ENCODE results near the gene HTR6. TPM values are rescaled to one million over a fixed set of nuclear protein-coding genes. Genes with fewer than 3 reads are reported as not detected.

Gene HTR6
- total RNA-seq, 2 experiments from 2014 or later = not detected

- Histone ChIP-seq H3K36me3 (ENCODE audit: insufficient read depth, low read length) (no peaks in the 10 kb centered on the region), H2AFZ (ENCODE audit: low read length) (no peak overlapping the region), H3K4me1 (ENCODE audit: insufficient read depth, low read length, poor library complexity, severe bottlenecking) (no peaks in the 10 kb centered on the region), H3K9me3 (ENCODE audit: low read length) (no peaks in the 10 kb centered on the region), H3K4me2 (ENCODE audit: low read length) (no peak overlapping the region), H3K79me2 (ENCODE audit: insufficient read depth, low read depth, low read length) (no peaks in the 10 kb centered on the region), H3K27ac (ENCODE audit: low read depth, low read length, poor library complexity, severe bottlenecking) (no peak overlapping the region), H3K4me3 (ENCODE audit: low read depth, low read length, poor library complexity, severe bottlenecking) (no peak overlapping the region), H4K20me1 (ENCODE audit: insufficient read depth, low read length) (no peaks in the 10 kb centered on the region), H3K9me2 (ENCODE audit: insufficient read depth, low read length) (no peaks in the 10 kb centered on the region)
- no peak for DNase-seq (ENCODE audit: low spot score)
- POLR2A ChIA-PET = no interaction called here
- CTCF ChIA-PET (ENCODE audit: unreplicated experiment) = interaction anchor here (0.6 kb wide), 1 partner anchor 33 kb away, joined by 3 read pairs; no protein-coding TSS in a partner anchor
- no TSS peak for BruUV-seq (replicated peaks)
- TF ChIP-seq EZH2phosphoT487 (IDR thresholded peaks at IDR 0.05; ENCODE audit: borderline replicate concordance, low read depth, low read length) (no peak), CTCF (conservative IDR thresholded peaks at IDR 0.05; ENCODE audit: low read length) (no peak)
- intact Hi-C loops (cut with micrococcal nuclease; ENCODE audit: unreplicated experiment) = no loop called here
Measured at GRCh38 chr1:19728413-19729145, 63.9 kb downstream of the HTR6 start.

- no TSS peak for BruUV-seq (replicated peaks)
- Histone ChIP-seq H3K27ac (ENCODE audit: low read depth, low read length, poor library complexity, severe bottlenecking) (no peak overlapping the region), H2AFZ (ENCODE audit: low read length) (no peak overlapping the region), H3K4me3 (ENCODE audit: low read depth, low read length, poor library complexity, severe bottlenecking) (no peak overlapping the region), H3K4me2 (ENCODE audit: low read length) (no peak overlapping the region), H3K79me2 (ENCODE audit: insufficient read depth, low read depth, low read length) (no peaks in the 10 kb centered on the region), H3K4me1 (ENCODE audit: insufficient read depth, low read length, poor library complexity, severe bottlenecking) (no peaks in the 10 kb centered on the region), H3K9me2 (ENCODE audit: insufficient read depth, low read length) (no peaks in the 10 kb centered on the region), H3K36me3 (ENCODE audit: insufficient read depth, low read length) (no peaks in the 10 kb centered on the region), H3K9me3 (ENCODE audit: low read length) (no peaks in the 10 kb centered on the region), H4K20me1 (ENCODE audit: insufficient read depth, low read length) (no peaks in the 10 kb centered on the region)
- no peak for DNase-seq (ENCODE audit: low spot score)
- TF ChIP-seq EZH2phosphoT487 (IDR thresholded peaks at IDR 0.05; ENCODE audit: borderline replicate concordance, low read depth, low read length) (no peak), CTCF (conservative IDR thresholded peaks at IDR 0.05; ENCODE audit: low read length) (no peak)
- ChIA-PET POLR2A (interaction anchor here (0.5 kb wide), 1 partner anchor 134 kb away, joined by 6 read pairs; no protein-coding TSS in a partner anchor), CTCF (ENCODE audit: unreplicated experiment) (interaction anchor here (0.6 kb wide), 1 partner anchor 26 kb away, joined by 3 read pairs; no protein-coding TSS in a partner anchor)
- intact Hi-C loops (cut with micrococcal nuclease; ENCODE audit: unreplicated experiment) = no loop called here
Measured at GRCh38 chr1:19730232-19730631, 65.6 kb downstream of the HTR6 start.

Other genes starting within 250 kb of the HTR6 start
- 56.1 and 61.3 TPM in 2 replicates for gene CAPZB, start 179.3 kb upstream of the HTR6 start, total RNA-seq (2014; rRNA removed; shearing (Covaris generic))
- 187 and 190 TPM in 2 replicates for gene CAPZB, start 179.3 kb upstream of the HTR6 start, total RNA-seq (2022)
- gene NBL1, start 20.6 kb upstream of the HTR6 start, total RNA-seq (2014; rRNA removed; shearing (Covaris generic)) = 0.33 TPM in 1 of 2 replicates, not detected in the other
- gene NBL1, start 20.6 kb upstream of the HTR6 start, total RNA-seq (2022) = not detected in 2 replicates
- gene TMCO4, start 135.0 kb downstream of the HTR6 start, total RNA-seq (2014; rRNA removed; shearing (Covaris generic)) = 0.31 and 1.2 TPM in 2 replicates
- 7.8 and 8.1 TPM in 2 replicates for gene TMCO4, start 135.0 kb downstream of the HTR6 start, total RNA-seq (2022)
- gene RNF186, start 150.4 kb downstream of the HTR6 start, total RNA-seq (2014; rRNA removed; shearing (Covaris generic)) = not detected in 2 replicates
- gene RNF186, start 150.4 kb downstream of the HTR6 start, total RNA-seq (2022) = not detected in 2 replicates
- gene OTUD3, start 217.5 kb downstream of the HTR6 start, total RNA-seq (2014; rRNA removed; shearing (Covaris generic)) = 5.6 and 7.3 TPM in 2 replicates
- 12.2 and 14.7 TPM in 2 replicates for gene OTUD3, start 217.5 kb downstream of the HTR6 start, total RNA-seq (2022)

All from OCI-LY7 (cell line).